HL-60/S4 (cell line): ENCODE data around the gene TLE4.

ENCODE experiments used
- in situ Hi-C: fragments of 300-500 bp; cut with MboI; formaldehyde crosslinking; loops from 2 replicates; pipeline ENCODE4 v1.14.3; 2022; ENCODE audit warnings: low sequenced_read_pairs

Gene TLE4

DNA sequence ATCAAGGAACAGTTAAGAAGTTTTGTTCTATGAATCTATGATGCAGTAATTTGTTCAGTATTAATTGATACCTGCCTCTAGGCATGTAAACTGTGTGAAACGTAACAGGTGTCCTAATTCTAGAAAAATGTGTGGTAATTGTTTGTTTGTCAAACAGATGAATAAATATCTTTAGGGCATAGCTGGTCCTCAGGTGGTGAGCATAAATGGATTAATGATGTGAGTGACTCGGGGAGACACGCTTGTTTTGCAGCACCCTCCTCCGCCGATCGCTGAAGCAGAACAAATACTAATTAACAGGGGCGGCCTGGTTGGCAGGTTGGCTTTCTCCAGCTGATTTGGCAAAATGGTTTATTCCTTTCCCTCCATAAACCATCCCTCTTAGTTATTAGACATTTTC lies 88.8 kb downstream of the TLE4 start:
- in situ Hi-C loops: no loop called here

DNA sequence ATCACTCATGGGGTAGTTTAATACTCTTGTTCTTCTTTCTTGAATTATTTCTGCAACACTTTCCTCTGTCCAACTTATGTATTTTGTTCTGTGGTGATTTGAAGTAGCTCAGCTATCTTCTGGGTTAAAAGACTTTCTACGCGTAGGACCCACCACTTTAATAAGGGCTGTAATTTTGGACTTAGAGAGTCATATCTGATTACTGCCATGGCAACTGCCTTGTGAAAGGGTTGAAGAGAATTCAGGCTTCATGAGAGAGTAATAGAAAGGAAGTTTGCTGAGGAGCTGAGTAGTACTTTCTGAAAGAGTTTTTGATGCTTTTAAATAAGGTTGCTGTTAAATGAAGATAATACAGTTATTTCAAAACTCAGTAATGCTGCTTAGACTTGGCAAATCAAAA lies 89.5 kb downstream of the TLE4 start:
- in situ Hi-C loops: no loop called here

DNA sequence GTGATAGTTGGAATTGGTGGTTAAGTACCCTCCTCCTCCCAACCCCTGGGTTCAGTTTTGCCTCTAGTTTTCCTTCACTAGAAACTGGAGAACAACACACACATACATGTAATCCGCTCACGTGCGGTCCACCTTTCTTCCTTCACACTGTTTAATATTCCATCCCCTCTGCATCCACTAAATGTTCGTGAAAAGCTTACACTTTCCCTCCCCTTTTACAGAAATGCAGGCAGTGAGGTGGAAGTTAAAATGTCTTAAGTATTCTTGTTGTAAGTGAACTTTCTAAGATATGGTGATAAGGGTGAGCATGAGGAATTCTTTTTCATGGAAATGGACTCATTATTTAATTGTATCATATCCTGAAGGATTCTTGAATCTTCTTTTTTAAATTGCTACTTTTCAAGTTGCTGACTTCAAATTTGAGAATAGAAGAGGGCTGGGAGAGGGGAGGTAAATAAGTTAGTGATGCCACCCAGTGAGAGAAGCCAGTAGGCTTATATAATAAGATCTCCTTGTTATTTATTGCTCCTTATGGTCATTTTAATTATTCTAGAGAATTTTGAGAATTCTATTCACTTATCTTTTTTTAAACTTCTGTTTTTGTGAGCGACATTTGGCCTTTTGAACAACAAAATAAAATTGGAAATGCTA lies 90.2 kb downstream of the TLE4 start:
- in situ Hi-C loops: no loop called here

DNA sequence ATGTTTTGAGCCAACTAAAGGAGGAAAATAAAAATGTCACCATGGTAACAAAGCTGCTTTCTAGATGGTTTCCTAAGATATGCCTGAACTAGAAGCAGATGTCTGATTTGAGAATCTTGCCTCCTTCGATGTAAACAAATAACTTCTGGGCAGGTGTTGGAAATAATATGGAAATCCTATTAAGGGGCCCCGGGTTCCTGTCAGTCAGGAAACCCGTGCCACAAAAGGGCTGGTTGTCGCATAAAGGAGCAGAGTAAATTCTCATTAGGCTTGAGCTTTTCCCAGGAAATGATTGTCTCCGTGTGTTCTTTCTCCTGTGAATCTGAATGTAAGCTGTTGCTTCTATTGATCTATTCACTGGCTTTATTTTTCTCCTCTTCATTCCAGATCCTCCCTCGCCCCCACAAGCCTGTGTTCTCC lies 90.8 kb downstream of the TLE4 start:
- in situ Hi-C loops: no loop called here

DNA sequence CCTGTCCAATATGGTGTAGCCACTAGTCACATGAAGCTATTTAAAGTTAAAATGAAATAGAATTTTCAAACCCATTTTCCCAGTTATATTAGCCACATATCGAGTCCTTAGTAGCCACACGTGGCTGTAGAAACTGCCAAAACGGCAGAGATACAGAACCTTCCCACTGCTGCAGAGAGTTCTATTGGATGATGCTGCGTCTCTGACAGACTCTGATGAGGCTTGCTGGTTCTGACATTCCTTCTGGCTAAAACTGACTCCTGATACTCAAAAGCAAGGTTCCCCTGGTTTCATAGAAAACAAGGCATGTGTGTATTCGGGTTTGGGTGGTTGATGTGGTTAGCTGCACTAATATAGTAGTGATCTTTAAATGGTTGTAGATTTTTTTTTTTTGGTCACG lies 91.5 kb downstream of the TLE4 start:
- in situ Hi-C loops: no loop called here

DNA sequence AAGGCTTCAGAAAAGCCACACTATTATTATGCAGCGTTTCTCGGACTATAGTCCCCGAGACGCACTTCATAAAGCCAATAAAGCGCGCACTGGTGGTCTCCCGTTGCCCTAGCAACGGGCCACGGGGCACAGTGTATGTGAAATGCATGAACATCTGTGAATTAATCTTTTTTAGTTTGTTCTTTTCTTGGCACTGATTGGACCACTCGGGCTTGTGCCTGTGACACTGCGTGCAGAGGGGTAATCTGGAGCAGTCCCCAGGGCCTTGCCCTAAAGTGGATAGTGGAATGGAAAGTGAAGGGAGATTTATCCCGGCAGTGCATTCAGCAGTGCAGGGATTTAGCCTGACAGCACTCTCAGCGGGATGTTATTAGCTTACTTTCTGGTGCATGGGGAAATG lies 92.1 kb downstream of the TLE4 start:
- in situ Hi-C loops: no loop called here

DNA sequence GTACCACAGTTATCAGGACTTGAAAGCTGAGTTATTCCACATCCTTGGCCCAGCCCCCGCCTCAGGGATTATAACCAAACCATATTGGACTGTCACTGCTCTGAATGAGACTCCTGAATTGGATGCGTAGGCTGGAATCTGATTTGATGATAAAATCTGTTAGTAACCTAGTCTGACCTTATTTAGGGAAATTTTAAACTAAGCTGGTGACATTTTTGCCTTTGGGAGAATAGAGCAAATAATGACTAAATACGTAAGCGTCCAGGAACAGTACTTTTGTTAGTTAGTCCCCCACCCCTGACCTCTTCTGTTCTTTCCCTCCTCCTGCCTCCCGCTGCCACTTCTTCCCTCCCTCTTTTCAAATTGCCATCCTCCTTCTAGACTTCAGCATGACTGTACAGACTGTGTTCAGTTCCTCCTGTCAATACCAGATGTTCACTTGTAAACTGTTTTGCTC lies 92.6 kb downstream of the TLE4 start:
- in situ Hi-C loops: no loop called here

DNA sequence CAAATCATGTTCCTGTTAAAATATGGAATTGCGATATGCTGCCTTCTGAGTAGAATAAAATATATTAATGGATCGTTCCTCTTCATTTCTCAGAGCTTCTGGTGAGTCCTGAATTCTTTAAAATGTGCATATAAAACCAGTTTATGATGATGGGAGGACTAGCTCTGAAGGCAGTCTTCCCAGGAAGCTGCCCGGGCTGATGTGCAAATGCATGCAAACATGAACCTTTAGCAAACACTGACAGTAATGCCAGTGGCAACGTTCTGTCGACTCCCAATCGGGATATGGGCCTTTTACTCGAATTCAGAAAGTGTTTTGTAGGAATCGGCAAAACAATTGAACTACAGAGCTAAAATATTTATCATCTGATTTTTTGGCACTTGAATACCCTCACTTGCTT lies 93.6 kb downstream of the TLE4 start:
- in situ Hi-C loops: no loop called here

DNA sequence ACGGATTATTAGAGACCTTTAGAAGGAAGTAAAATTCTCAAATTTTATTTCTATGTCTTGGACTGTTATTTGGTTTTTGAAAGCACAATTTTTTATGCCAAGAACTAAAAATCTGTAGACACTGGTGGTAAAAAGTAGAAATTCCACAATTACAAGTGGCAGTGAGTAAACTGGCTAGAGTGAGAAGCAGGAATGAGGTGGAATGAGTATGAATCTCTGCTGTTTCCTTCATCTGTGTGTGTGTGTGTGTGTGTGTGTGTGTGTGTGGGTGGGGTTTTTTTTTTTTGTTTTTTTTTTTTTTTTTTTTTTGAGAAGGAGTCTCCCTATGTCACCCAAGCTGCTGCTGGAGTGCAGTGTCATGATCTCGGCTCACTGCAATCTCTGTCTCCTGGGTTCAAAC lies 94.2 kb downstream of the TLE4 start:
- in situ Hi-C loops: no loop called here

DNA sequence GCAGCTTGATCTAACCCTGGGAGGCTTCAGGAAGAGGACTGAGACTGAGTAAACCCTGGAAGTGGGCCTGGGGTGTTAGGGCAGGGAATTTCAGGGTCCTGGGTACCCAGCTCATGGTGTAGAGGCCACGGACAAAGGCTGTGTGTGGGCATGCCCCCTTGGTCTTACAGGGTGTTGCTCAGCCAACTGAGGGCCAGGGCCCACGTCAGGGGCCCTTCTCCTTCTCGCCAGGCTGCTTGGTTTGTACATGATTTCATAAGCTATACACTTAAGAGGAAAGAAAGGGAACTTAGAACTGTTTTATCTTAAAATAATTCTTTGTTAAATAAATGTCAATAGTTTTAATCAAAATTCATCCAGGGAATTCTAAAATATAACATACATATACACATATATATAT lies 95.4 kb downstream of the TLE4 start:
- in situ Hi-C loops: no loop called here

DNA sequence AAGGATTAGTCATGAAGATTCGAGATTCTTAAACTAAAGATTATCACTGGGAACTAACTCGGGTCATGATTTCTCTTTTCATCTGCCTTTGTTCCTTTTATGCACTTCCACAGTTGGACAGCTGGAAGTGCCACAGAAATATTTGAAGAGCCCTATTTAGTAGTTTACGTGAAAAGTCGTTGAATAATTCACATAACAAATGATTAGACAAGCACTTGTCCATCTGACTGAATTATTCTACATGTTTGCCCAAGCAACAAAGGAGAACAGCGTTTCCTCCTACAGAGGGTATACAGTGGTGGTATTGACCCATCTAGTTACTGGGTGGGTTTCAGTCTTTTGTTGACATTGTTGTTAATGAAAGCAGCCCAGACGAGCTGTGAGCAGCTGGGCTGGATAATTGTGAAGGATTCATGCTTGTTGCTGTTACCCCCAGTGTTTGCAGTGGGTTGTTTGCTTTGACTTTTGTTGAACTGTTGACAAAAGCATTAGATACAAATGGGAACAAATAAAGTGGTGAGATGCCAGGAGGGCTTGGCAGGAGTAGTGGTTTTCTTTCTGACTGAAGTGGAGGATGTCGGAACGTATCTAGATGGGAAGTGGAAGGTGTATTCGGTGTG lies 96.2 kb downstream of the TLE4 start:
- in situ Hi-C loops: no loop called here

DNA sequence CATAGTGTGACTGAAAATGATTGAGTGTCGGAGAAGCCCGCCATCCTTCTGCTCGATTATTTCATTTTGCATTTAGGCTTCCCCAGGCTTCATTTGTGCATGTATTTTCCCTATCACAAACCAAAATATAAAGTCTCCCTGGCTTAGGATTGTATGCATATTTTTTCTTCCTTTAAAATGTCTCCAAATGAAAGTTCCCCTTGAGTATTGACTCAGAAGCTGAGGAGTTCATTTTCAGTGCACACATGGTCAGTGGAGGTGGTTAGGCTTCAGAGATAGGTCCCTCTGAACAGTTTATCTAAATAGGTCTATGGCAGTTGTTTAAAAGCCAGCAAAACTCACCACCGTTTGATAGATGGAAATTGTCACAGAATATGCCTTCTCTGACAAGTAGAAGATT lies 97.2 kb downstream of the TLE4 start:
- in situ Hi-C loops: no loop called here

DNA sequence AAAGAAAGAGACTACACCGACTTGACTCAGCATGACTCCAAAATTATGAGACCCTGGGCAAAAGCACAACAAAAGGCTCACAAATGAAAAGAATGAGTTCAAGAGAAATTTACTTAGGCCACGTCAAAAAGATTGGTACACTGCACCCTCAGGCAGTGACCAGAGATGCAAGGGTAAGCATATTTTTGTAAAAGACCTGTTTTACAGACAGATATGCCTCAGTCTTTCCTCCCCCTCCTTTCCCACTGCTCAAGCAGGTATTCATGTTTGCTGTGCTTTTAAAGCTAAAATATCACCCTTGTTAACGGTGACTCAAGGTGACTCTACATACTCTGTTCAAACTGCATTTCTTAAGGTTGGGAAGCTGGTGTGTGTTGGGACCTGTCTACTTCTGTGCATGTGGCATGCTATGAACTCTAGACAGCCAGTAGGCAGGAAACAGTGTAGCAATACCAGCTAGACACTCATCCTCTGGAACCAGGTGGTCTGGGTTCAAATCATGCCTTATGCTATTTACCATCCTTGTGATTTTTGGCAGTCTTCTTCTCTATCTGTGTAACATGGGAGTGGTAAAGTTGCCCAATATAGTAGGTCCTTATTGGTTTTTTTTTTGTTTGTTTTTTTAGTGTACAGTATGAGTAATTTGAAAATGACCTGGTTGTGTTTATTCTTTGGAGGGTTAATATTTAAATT lies 98.7 kb downstream of the TLE4 start:
- in situ Hi-C loops: no loop called here

DNA sequence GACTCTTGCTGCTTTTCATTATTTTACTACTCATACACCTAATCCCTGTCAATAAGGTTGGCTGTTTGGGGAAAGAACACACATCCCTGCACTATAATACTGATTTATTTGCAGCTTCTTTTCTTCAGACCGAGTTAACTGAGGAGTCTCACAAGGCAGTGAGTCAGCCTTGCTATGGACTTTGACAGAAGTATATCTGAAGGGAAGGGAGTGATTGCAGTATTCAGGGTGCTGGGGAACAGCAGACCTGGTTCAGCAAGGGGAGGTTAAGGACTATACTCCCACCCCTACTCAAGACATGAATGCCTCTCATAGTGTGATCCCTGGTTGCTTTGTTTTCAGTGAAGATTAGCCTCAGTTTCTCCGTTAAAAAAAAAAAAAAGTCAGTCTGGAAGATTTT lies 99.8 kb downstream of the TLE4 start:
- in situ Hi-C loops: no loop called here

DNA sequence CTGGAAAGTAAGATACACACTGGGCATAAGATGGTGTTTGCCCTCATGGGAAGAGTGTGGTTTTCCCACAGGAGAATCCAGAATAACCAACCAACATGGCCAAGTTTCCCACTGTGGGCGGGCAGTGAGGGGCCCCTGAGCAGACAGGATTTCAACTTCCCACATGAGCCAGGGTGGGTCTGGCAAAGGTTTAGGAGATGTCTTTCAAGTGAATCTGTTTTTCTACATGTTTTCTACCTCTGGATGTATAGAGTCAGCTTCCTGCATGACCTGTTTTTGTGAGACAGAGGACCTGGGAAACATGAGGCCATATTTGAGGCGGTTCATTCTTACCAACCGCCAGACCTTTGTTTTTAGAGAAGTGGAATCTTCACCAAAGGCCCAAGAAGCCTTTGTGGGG lies 100.5 kb downstream of the TLE4 start:
- in situ Hi-C loops: no loop called here

DNA sequence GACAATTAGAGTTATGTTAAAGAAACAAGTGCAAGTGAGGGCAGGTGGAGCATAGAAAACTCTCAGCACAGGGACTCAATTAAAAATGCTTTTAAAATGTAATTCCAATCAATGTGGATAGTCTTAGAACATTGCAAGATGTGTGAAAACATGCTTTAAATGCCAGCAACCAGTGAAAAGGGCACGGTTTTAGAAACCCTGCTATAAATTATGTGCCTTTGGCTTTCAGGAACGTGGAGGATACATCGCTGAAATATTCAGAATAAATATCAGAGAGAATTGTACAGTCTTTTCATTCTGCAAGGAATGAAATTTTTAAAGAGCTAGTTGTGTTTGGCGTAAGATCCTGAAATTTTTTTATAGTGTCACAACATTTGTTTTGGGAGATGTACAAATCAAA lies 101.1 kb downstream of the TLE4 start:
- in situ Hi-C loops: no loop called here

DNA sequence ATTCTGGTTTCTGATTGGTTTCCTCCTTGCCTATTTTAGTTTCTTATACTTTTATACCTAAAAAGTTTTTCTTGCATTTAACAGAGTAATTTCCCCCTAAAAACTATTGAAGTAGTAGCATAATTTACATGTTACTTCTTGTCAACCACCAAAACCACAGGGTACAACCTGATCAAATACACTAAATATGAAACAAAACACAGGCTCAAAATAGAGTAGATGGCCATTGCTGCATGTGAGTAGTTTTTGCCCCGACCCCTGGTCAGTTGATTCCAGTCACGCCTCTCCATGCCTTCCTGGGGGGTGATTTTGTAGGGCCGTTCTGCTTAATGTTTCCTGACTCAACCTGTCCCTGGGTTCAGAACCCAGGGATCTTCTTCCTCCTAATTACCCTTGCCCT lies 101.8 kb downstream of the TLE4 start:
- in situ Hi-C loops: no loop called here

DNA sequence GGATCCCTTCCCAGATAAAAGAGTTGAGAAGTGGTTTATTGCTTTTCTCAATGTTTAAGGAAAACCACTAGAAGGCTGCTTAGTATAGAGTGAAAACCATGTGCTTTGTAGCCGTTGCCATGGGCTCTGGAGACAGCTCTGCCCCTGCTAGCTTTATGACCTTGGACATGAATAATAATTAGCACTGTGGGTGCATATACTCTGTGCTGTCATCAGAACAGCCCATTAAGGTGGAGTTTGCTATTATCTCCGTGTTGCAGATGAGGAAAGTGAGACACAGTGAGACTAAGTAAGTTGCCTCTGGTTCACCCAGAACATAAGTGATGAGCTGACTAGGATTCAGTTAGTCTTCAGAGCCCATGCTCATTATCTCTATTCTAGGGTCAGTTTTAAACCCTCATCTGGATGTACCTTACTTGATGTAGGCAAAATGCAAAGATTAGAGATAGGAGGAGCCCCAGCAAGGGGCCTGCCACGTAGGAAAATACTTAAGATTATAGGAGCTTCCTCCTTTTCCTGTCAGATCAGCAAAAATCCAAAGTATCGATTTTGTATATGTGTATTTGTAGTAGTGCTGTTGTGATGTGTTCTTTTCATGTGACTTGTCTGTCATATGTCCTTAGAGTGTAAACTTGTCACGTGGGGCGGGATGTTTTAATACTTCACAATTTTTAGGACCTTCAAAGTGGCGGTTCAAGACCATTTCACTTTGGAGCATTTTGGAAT lies 102.5 kb downstream of the TLE4 start:
- in situ Hi-C loops: no loop called here

DNA sequence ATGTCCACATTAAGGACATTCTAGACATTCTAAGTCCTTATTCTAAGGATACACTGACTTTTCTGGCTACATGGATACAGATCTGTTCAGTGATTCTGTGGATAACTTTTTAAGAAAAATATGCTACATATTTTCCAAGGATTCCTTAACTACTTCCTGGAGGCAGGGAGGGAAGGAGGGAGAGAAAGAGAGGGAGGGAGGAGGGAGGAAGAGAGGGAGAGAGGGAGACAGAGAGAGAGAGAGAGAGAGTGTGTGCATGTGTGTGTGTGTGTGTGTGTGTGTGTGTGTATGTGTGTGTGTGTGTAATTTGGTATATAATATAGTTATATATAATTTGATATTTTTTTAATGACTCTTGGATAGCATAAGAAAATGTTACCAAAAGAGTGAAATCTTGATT lies 109.8 kb downstream of the TLE4 start:
- in situ Hi-C loops: no loop called here

DNA sequence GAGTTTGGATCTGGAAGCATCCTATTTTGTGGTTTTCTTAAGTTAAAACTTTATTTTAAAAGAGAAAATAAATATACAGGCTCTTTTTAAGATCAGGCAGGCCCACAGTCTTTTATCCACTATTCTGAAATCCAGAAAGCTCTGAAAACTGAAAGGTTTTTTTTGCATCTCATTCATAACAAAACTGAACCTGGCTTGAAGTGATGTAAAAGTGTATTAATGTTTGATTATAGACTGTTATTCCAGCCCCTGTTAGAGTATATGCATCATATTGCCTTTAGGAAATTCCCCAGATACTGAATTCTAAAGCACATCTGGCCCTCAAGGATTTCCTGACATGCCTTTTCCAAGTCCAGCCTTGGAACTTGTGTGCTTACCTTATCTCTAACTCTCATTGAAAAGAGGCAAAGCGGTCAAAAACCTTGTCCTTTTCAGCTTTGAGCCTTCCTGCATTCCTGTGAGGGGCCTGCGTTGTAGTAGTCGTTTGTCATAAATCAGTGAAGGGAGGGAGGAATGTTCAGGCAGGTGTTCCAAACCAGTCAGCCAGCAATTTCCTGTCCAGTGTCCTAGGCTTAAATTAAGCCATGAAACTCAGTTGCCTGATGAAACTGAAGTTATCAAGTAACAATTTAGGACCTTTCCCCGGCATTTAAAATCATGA lies 110.4 kb downstream of the TLE4 start:
- in situ Hi-C loops: no loop called here

DNA sequence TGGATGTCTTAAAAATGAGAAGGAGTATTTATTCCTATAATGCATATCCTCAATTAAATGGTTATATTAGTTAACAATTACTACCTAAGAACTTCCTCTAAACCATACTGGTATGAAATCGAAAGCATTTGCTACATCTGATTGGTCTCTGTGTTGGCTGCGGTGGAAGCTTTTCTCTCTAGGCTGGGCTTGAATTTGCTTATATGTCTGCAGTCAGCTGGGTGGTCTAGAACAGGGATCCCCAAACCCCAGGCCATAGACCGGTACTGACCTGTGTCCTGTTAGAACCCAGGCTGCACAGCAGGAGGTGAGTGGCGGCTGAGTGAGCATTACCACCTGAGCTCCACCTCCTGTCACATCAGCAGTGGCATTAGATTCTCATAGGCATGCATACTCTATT lies 112.3 kb downstream of the TLE4 start:
- in situ Hi-C loops: no loop called here
